Measurements from ENCODE around the gene HNRNPC. TPM values are rescaled to one million over a fixed set of nuclear protein-coding genes. Genes with fewer than 3 reads are reported as not detected.
"Not testable (repeated sequence)": the region's sequence is repeated elsewhere in the genome, so short reads cannot be mapped to it uniquely, and the experiment has no call there.

Gene HNRNPC
- polyA plus RNA-seq, 1 donor (not counting 4 experiments of a cell fraction or from before 2014, with no cell fraction given), result 871 TPM

DNA sequence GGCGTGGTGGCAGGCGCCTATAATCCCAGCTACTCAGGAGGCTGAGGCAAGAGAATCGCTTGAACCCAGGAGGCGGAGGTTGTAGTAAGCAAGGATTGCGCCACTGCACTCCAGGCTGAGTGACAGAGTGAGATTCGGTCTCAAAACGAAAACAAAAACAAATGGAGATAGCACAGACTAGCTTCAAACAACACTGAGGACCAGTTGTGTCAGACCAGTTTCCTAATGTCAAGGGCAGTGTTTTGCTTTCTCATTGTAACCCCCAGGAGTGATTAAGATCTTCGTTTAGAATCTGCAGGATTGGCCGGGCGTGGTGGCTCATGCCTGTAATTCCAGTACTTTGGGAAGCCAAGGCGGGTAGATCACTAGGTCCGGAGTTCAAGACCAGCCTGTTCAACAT is 29.1 kb upstream of the HNRNPC start:
- Histone ChIP-seq H3K4me3 (ENCODE audit: control insufficient read depth in 2 of 3, extremely low read depth in 1 of 3, insufficient read depth in 2 of 3, low read depth in 1 of 3, low read length in 3 of 3) (no peak overlapping the region), H3K4me1 (ENCODE audit: control insufficient read depth, extremely low read depth, insufficient read depth, low read length) (no peaks in the 10 kb centered on the region), H3K4me2 (ENCODE audit: control insufficient read depth, extremely low read depth, insufficient read depth, low read depth, low read length) (no peak overlapping the region), H3K9me1 (ENCODE audit: control insufficient read depth, extremely low read depth, insufficient read depth, low read length) (no peaks in the 10 kb centered on the region), H3K9ac (ENCODE audit: control insufficient read depth, extremely low read depth, insufficient read depth, low read length) (no peak overlapping the region), H3K27ac (ENCODE audit: control insufficient read depth, insufficient read depth, low read length) (no peak overlapping the region), H3K36me3 (ENCODE audit: control insufficient read depth in 2 of 2, extremely low read depth in 1 of 2, insufficient read depth in 2 of 2, low read length in 2 of 2) (no peaks in the 10 kb centered on the region), H2AFZ (ENCODE audit: control insufficient read depth, low read length) (no peak overlapping the region), H3K9me3 (ENCODE audit: control insufficient read depth, low read depth, low read length) (no peaks in the 10 kb centered on the region), H3K79me2 (ENCODE audit: control insufficient read depth, insufficient read depth, low read length) (no peaks in the 10 kb centered on the region), H4K20me1 (ENCODE audit: control insufficient read depth, extremely low read depth, insufficient read depth, low read length) (no peaks in the 10 kb centered on the region), H3K27me3 (ENCODE audit: control insufficient read depth, extremely low read depth, insufficient read depth, low read length) (peaks cover 8% of the 10 kb centered on the region)
- DNase-seq (ENCODE audit: low read depth, low spot score) (no peak), FAIRE-seq (no peak)
- TF ChIP-seq, protein P1, sequence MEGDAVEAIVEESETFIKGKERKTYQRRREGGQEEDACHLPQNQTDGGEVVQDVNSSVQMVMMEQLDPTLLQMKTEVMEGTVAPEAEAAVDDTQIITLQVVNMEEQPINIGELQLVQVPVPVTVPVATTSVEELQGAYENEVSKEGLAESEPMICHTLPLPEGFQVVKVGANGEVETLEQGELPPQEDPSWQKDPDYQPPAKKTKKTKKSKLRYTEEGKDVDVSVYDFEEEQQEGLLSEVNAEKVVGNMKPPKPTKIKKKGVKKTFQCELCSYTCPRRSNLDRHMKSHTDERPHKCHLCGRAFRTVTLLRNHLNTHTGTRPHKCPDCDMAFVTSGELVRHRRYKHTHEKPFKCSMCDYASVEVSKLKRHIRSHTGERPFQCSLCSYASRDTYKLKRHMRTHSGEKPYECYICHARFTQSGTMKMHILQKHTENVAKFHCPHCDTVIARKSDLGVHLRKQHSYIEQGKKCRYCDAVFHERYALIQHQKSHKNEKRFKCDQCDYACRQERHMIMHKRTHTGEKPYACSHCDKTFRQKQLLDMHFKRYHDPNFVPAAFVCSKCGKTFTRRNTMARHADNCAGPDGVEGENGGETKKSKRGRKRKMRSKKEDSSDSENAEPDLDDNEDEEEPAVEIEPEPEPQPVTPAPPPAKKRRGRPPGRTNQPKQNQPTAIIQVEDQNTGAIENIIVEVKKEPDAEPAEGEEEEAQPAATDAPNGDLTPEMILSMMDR (optimal IDR thresholded peaks at IDR 0.05 in 1 of 3, IDR thresholded peaks at IDR 0.05 in 1 of 3, conservative IDR thresholded peaks at IDR 0.05 in 1 of 3; ENCODE audit: extremely low read depth in 1 of 3, insufficient read depth in 2 of 3, low read length in 3 of 3), result no peak
- TF ChIP-seq EZH2 (IDR thresholded peaks at IDR 0.05; ENCODE audit: low read length), result no peak
- dilution Hi-C loops (cut with MboI; ENCODE audit: extremely low pct_ligation_motif_present, low sequenced_read_pairs), result no loop called here

GRCh38 chr14:21294026-21294425 is 24.8 kb upstream of the HNRNPC start:
- H3K4me1 ChIP-seq (ENCODE audit: control insufficient read depth, extremely low read depth, insufficient read depth, low read length); dilution Hi-C loops (cut with MboI; ENCODE audit: extremely low pct_ligation_motif_present, low sequenced_read_pairs): not testable (repeated sequence)

GRCh38 chr14:21287168-21287567 is 17.9 kb upstream of the HNRNPC start:
- Histone ChIP-seq H3K9ac (ENCODE audit: control insufficient read depth, extremely low read depth, insufficient read depth, low read length) (no peak overlapping the region), H3K36me3 (ENCODE audit: control insufficient read depth in 2 of 2, extremely low read depth in 1 of 2, insufficient read depth in 2 of 2, low read length in 2 of 2) (no peaks in the 10 kb centered on the region), H3K4me2 (ENCODE audit: control insufficient read depth, extremely low read depth, insufficient read depth, low read depth, low read length) (no peak overlapping the region), H3K27me3 (ENCODE audit: control insufficient read depth, extremely low read depth, insufficient read depth, low read length) (no peaks in the 10 kb centered on the region), H3K4me3 (ENCODE audit: control insufficient read depth in 2 of 3, extremely low read depth in 1 of 3, insufficient read depth in 2 of 3, low read depth in 1 of 3, low read length in 3 of 3) (no peak overlapping the region), H3K4me1 (ENCODE audit: control insufficient read depth, extremely low read depth, insufficient read depth, low read length) (no peaks in the 10 kb centered on the region), H2AFZ (ENCODE audit: control insufficient read depth, low read length) (no peak overlapping the region), H3K9me1 (ENCODE audit: control insufficient read depth, extremely low read depth, insufficient read depth, low read length) (no peaks in the 10 kb centered on the region), H3K9me3 (ENCODE audit: control insufficient read depth, low read depth, low read length) (no peaks in the 10 kb centered on the region), H4K20me1 (ENCODE audit: control insufficient read depth, extremely low read depth, insufficient read depth, low read length) (no peaks in the 10 kb centered on the region), H3K79me2 (ENCODE audit: control insufficient read depth, insufficient read depth, low read length) (no peaks in the 10 kb centered on the region), H3K27ac (ENCODE audit: control insufficient read depth, insufficient read depth, low read length) (no peak overlapping the region)
- dilution Hi-C loops (cut with MboI; ENCODE audit: extremely low pct_ligation_motif_present, low sequenced_read_pairs), result no loop called here
- FAIRE-seq (no peak), DNase-seq (ENCODE audit: low read depth, low spot score) (no peak)
- no peak for TF ChIP-seq EZH2 (IDR thresholded peaks at IDR 0.05; ENCODE audit: low read length)
- TF ChIP-seq, protein P1 (optimal IDR thresholded peaks at IDR 0.05 in 1 of 3, IDR thresholded peaks at IDR 0.05 in 1 of 3, conservative IDR thresholded peaks at IDR 0.05 in 1 of 3; ENCODE audit: extremely low read depth in 1 of 3, insufficient read depth in 2 of 3, low read length in 3 of 3), result no peak

More at GRCh38 chr14:21294026-21294425, 24.8 kb upstream of the HNRNPC start:
- DNase-seq (ENCODE audit: low read depth, low spot score); H3K9me1 ChIP-seq (ENCODE audit: control insufficient read depth, extremely low read depth, insufficient read depth, low read length); H3K27ac ChIP-seq (ENCODE audit: control insufficient read depth, insufficient read depth, low read length); H3K9me3 ChIP-seq (ENCODE audit: control insufficient read depth, low read depth, low read length); H3K4me3 ChIP-seq (ENCODE audit: control insufficient read depth in 2 of 3, extremely low read depth in 1 of 3, insufficient read depth in 2 of 3, low read depth in 1 of 3, low read length in 3 of 3); H3K36me3 ChIP-seq (ENCODE audit: control insufficient read depth in 2 of 2, extremely low read depth in 1 of 2, insufficient read depth in 2 of 2, low read length in 2 of 2); FAIRE-seq; H3K27me3 ChIP-seq (ENCODE audit: control insufficient read depth, extremely low read depth, insufficient read depth, low read length); H3K4me2 ChIP-seq (ENCODE audit: control insufficient read depth, extremely low read depth, insufficient read depth, low read depth, low read length); H3K9ac ChIP-seq (ENCODE audit: control insufficient read depth, extremely low read depth, insufficient read depth, low read length); H4K20me1 ChIP-seq (ENCODE audit: control insufficient read depth, extremely low read depth, insufficient read depth, low read length); H2AFZ ChIP-seq (ENCODE audit: control insufficient read depth, low read length); H3K79me2 ChIP-seq (ENCODE audit: control insufficient read depth, insufficient read depth, low read length): not testable (repeated sequence)

DNA sequence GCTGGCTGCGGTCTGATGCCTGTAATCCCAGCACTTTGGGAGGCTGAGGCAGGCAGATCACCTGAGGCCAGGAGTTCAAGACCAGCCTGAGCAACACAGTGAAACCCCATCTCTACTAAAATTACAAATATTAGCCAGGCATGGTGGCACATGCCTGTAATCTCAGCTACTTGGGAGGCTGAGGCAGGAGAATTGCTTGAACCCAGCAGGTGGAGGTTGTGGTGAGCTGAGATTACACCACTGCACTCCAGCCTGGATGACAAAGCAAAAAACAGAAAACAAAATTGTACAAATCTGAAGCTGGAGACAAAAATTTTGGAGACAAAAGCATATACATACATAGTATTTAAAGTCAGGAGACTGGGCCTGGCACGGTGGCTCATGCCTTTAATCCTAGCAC is 17.3 kb upstream of the HNRNPC start:
- H3K4me1 ChIP-seq (ENCODE audit: control insufficient read depth, extremely low read depth, insufficient read depth, low read length); FAIRE-seq; H4K20me1 ChIP-seq (ENCODE audit: control insufficient read depth, extremely low read depth, insufficient read depth, low read length); DNase-seq (ENCODE audit: low read depth, low spot score); H3K9me1 ChIP-seq (ENCODE audit: control insufficient read depth, extremely low read depth, insufficient read depth, low read length); H3K27me3 ChIP-seq (ENCODE audit: control insufficient read depth, extremely low read depth, insufficient read depth, low read length); H3K9me3 ChIP-seq (ENCODE audit: control insufficient read depth, low read depth, low read length); dilution Hi-C loops (cut with MboI; ENCODE audit: extremely low pct_ligation_motif_present, low sequenced_read_pairs); H3K36me3 ChIP-seq (ENCODE audit: control insufficient read depth in 2 of 2, extremely low read depth in 1 of 2, insufficient read depth in 2 of 2, low read length in 2 of 2); H3K27ac ChIP-seq (ENCODE audit: control insufficient read depth, insufficient read depth, low read length); H3K4me2 ChIP-seq (ENCODE audit: control insufficient read depth, extremely low read depth, insufficient read depth, low read depth, low read length); H3K4me3 ChIP-seq (ENCODE audit: control insufficient read depth in 2 of 3, extremely low read depth in 1 of 3, insufficient read depth in 2 of 3, low read depth in 1 of 3, low read length in 3 of 3); H3K9ac ChIP-seq (ENCODE audit: control insufficient read depth, extremely low read depth, insufficient read depth, low read length); H3K79me2 ChIP-seq (ENCODE audit: control insufficient read depth, insufficient read depth, low read length); H2AFZ ChIP-seq (ENCODE audit: control insufficient read depth, low read length): not testable (repeated sequence)
